Psoas muscle (tissue), 8 donors: ENCODE measurements around the gene STAG1. TPM values are rescaled to one million over a fixed set of nuclear protein-coding genes. Genes with fewer than 3 reads are reported as not detected.

Experiments used
- ATAC-seq, 4 donors: fragments of 200-7000 bp; cut with Tn5 transposase; one replicate each; pipeline ENCODE4 v1.9.1; 2020; ENCODE audit warnings: moderate library complexity in 3 of 4, mild to moderate bottlenecking in 2 of 4
- DNase-seq, 2 donors: peaks; one replicate each; pipeline ENCODE4 v3.0.0-alpha.2; 2020
- H3K27ac ChIP-seq: fragments of 200-600 bp; one replicate; pipeline ENCODE4 v1.8.0; 2022
- H3K27me3 ChIP-seq, 3 donors: fragments of 200-600 bp in 1 of 3; one replicate each; pipeline versions ENCODE4 v1.6.1 to v1.8.0; 2013 to 2022; ENCODE audit warnings: low read length in 2 of 3, mild to moderate bottlenecking in 2 of 3, moderate library complexity in 1 of 3; ENCODE audit not compliant: insufficient read depth in 3 of 3
- H3K36me3 ChIP-seq, 2 donors: fragments of 200-600 bp in 1 of 2; one replicate each; pipeline versions ENCODE4 v1.6.1 to v1.8.0; 2013 to 2022; ENCODE audit warnings: low read depth in 1 of 2, mild to moderate bottlenecking in 1 of 2, moderate library complexity in 1 of 2; ENCODE audit not compliant: insufficient read depth in 1 of 2
- H3K4me1 ChIP-seq: fragments of 200-600 bp; one replicate; pipeline ENCODE4 v1.8.0; 2022
- H3K4me3 ChIP-seq: fragments of 200-600 bp; one replicate; pipeline ENCODE4 v1.8.0; 2022; ENCODE audit warnings: mild to moderate bottlenecking
- H3K9me3 ChIP-seq: fragments of 200-600 bp; one replicate; pipeline ENCODE4 v1.8.0; 2022
- CTCF ChIP-seq: fragments of 200-600 bp; IDR thresholded peaks from one replicate; pipeline ENCODE4 v1.8.0; 2022; ENCODE audit warnings: antibody characterized with exemption
- WGBS, 3 donors: extraction: QIAGEN DNeasy Blood & Tissue Kit; methylation state at CpG; one replicate each; pipeline versions ENCODE4 v1.1.6 to v1.1.7; 2013; 5-methylcytosine and 5-hydroxymethylcytosine counted together
- intact Hi-C, 2 donors: fragments of 100-400 bp; cut with DNase I; formaldehyde crosslinking; loops; one replicate each; pipeline versions ENCODE4 v1.11.0 to v1.14.2; 2022
- polyA plus RNA-seq, 3 donors: library from polyadenylated mRNA; stranded (reverse); fragments of 200-250 nt; gene quantifications; one replicate each; pipeline ENCODE4 v1.2.3, GENCODE V29; 2013
- total RNA-seq, 4 donors: library from RNA; stranded (reverse); fragmentation: NEBNext Ultra II Directional in 2 of 4; extraction: Animal tissue kit (Norgen Biotek cat#: 25700) in 2 of 4; gene quantifications; one replicate each; pipeline versions ENCODE4 v1.2.1 to v1.2.4, GENCODE V29; 2021 to 2023
- donor health status: healthy with polysubstance abuse.
- donor health status: DM: no; HTN: no; CAD: no; lungs with moderate emphysema.
- donor health status: Bipolar disorder and iron deficiency.
- donor health status: healthy.
- donor health status: DM: yes; HTN: yes; CAD: no.
- donor health status: DM: no; HTN: no; CAD: no.
- donor health status: DM: no; HTN: no; CAD: no.
- donor health status: DM: yes; HTN: yes; CAD: no.

The STAG1 gene
- total and polyA plus RNA-seq, 7 donors = 8.8 to 27.7 (median 19.7) TPM

GRCh38 chr3:136639069-136639468 lies 113.1 kb downstream of the STAG1 start:
- Histone ChIP-seq H3K4me1 (no peaks in the 10 kb centered on the region), H3K27ac (no peak overlapping the region), H3K9me3 (no peaks in the 10 kb centered on the region), H3K27me3 (no peaks in the 10 kb centered on the region), H3K36me3 (no peaks in the 10 kb centered on the region), H3K4me3 (no peak overlapping the region)
- 87 to 100% (median 95%) methylated on average over 1 of the region's 1 CpG for WGBS, 3 donors
- DNase-seq = no peak
- ATAC-seq = no peak
- no peak for TF ChIP-seq CTCF
- intact Hi-C loops = no loop called here

DNA sequence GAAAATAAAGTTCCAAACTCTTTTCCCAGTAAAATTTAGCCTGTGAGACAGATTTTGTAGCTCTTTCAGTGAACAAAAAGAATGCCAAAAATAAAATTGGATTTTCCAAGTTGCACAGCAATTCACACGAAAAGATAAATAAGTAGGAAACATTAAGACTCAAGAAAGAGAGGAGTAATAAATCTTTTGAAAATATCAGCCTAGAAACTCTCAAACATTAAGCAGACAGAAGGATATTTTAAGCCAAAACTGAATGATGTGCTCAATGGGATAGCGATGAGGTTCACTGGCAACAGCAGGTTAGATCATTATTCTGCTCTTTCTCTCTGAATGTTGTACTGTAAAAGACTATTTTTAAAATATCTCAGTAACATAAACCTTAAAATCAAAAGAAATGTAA lies 115.0 kb downstream of the STAG1 start:
- WGBS, 3 donors = 54 to 72% (median 54%) methylated on average over 2 of the region's 2 CpGs
- H3K9me3 ChIP-seq = no peaks in the 10 kb centered on the region
- H3K36me3 ChIP-seq = no peaks in the 10 kb centered on the region
- no peak for DNase-seq
- ATAC-seq = no peak
- intact Hi-C loops = no loop called here
- H3K27me3 ChIP-seq = no peaks in the 10 kb centered on the region
- H3K27ac ChIP-seq = no peak overlapping the region
- no peak overlapping the region for H3K4me3 ChIP-seq
- peaks cover 5% of the 10 kb centered on the region for H3K4me1 ChIP-seq
- TF ChIP-seq CTCF = no peak

DNA sequence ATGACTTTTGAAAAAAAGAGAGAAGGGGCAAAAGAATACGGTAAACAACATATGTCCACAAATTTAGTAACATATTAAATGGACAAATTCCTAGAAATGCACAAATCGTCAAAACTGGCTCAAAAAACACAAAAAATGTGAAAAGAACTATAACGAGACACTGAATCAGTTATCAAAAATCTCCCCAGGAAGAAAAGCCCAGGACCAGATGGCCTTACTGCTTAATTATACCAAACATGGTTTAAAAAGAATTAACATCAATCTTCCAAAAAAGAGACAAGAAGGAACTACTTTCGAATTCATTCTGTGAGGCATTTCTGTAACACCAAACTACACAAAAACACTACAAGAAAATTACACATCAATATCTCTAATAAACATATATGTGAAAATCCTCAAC lies 117.4 kb downstream of the STAG1 start:
- Histone ChIP-seq H3K27ac (no peak overlapping the region), H3K9me3 (no peaks in the 10 kb centered on the region), H3K4me1 (peaks cover 5% of the 10 kb centered on the region), H3K27me3 (no peaks in the 10 kb centered on the region), H3K4me3 (no peak overlapping the region), H3K36me3 (no peaks in the 10 kb centered on the region)
- TF ChIP-seq CTCF = no peak
- WGBS, 3 donors = 80 to 87% (median 83%) methylated on average over 4 of the region's 4 CpGs
- intact Hi-C loops = no loop called here
- ATAC-seq (no peak), DNase-seq (no peak)

DNA sequence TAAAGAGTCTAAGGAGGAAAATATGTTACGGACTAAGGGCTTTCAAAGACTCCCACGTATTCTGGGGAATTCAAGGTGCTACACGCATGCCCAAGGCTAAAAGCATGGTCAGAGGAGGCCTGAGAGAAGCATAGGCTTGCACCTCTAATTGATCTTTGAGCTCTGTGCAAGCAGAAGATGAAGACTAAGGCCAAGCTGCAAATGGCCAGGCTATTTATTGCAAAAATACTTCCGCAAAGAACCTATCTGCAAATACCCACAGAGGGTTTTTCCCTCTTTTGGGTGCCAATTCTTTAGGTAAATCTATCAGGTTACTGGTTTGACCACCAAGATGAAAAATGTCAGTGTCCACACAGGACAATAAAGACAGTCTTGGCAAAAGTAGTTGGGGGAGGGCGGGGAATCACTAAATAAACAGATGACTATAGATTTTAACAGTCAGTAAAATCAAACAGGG lies 119.5 kb downstream of the STAG1 start:
- DNase-seq = no peak
- no peak overlapping the region for H3K4me3 ChIP-seq
- no peaks in the 10 kb centered on the region for H3K27me3 ChIP-seq
- intact Hi-C loops = no loop called here
- ATAC-seq = no peak
- 92 to 96% (median 92%) methylated on average over 5 of the region's 5 CpGs for WGBS, 3 donors
- peaks cover 5% of the 10 kb centered on the region for H3K4me1 ChIP-seq
- H3K9me3 ChIP-seq = no peaks in the 10 kb centered on the region
- no peak overlapping the region for H3K27ac ChIP-seq
- no peak for TF ChIP-seq CTCF
- H3K36me3 ChIP-seq = no peaks in the 10 kb centered on the region

DNA sequence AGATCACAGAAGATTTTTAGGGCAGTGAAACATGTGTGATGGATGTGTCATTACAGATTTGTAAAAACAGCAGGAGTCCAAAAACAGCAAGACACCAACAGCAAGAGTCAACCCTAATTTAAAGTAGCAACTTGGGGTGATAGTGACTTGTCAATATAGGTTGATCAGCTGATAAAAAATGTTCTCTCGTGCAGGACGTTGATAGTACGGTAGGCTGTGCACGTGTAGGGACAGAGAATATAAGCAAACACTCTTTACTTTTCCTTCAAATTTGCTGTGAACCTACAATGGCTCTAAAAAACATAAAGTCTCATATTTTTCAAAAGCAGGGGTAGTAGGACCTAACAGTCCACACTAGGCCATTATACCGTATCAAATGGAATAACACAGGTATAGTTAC lies 120.8 kb downstream of the STAG1 start:
- 91 to 96% (median 94%) methylated on average over 5 of the region's 5 CpGs for WGBS, 3 donors
- intact Hi-C loops = no loop called here
- H3K27me3 ChIP-seq = no peaks in the 10 kb centered on the region
- no peaks in the 10 kb centered on the region for H3K36me3 ChIP-seq
- H3K27ac ChIP-seq = no peak overlapping the region
- no peak overlapping the region for H3K4me3 ChIP-seq
- ATAC-seq (no peak), DNase-seq (no peak)
- no peaks in the 10 kb centered on the region for H3K9me3 ChIP-seq
- peaks cover 5% of the 10 kb centered on the region for H3K4me1 ChIP-seq
- no peak for TF ChIP-seq CTCF
